HG02973 (cell line): ENCODE results near the gene KLHL17.
"Not testable (repeated sequence)": the region's sequence is repeated elsewhere in the genome, so short reads cannot be mapped to it uniquely, and the experiment has no call there.

Source experiments
- ATAC-seq: cut with Tn5 transposase; IDR thresholded peaks from one replicate; pipeline ENCODE4 v1.9.1; 2021; ENCODE audit warnings: moderate library complexity; ENCODE audit not compliant: unreplicated experiment

The KLHL17 gene

DNA sequence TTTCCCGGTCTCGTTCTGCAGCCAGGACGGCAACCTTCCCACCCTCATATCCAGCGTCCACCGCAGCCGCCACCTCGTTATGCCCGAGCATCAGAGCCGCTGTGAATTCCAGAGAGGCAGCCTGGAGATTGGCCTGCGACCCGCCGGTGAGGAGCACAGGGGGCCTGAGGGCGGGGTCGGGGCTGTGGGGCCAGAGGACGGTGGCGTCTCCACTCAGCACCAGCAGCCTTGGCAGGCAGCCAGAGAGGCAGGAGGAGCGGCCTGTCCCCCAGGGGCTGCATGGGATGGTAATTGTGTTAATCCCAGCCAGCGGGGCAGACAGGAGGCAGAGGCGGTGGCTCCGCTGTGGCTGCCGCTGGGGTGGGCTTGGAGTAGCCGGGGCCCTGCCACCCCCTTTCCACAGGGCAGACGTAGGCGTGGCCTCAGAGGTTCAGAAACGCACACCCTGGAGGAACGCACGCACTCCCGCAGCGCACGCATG is 24.6 kb upstream of the KLHL17 start:
- no peak for ATAC-seq

DNA sequence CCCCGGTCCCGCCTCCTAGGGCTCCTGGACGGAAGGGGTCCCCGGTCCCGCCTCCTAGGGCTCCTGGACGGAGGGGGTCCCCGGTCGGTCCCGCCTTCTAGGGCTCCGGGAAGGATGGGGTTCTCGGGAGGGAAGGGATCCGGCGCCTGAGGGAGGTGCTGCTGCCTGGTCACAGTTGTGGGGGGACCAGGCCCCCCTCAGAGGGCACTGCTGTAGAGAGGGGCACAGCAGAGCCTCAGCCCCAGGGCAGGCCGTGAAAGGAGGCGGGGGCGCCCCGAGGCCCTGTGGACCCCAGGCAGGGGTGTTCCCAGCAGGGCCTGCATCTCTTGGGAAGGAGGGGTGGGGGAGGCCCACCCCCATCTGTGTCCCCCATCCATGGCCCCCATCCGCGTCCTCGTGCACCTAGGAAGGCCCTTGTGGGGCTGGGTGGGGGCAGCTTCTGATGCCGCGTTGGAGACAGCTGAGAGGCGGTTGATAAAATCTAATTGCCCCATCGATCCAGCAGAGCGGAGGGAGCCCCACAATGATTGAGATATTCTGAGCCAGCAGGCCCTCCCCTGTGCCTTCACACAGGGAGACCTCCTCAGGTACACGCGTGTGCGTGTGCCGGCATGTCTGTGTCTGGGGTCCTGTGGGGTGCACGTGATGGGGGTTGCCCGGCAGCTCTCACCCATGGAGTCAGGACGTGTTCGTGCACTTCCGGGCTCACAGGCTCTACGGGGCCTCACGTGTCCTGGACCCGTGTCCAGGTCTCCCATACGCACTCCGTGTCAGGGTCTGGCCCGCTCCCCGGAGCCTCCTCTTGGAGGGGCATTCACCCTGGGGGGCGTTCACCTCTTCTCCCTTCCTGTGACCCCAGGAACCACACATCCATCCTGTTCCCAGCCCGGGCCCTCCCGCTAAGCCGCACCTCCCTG is 23.8 kb upstream of the KLHL17 start:
- no peak for ATAC-seq

DNA sequence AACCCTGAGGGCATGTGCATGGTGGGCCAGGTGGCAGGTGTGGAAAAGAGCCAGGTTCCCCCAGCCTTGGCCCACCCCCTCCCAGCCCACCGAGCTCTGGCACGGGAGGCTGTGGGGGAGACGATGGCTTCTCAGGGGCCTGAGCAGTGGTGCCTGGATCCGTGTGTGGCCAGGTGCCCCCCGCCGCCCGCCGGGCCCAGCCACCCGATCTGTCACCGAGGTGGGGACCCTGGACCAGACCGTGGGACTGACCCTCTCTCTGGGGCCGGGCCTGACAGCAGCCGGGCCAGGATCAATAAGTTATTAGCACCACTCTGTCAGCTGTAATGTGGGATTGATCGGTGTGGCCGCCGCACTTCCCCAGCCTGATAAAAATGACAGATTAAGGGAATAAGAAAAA is 22.9 kb upstream of the KLHL17 start:
- no peak for ATAC-seq

GRCh38 chr1:938088-938683 is 22.2 kb upstream of the KLHL17 start:
- ATAC-seq: no peak

- ATAC-seq: no peak
Measured at GRCh38 chr1:938711-939489, 21.5 kb upstream of the KLHL17 start.

DNA sequence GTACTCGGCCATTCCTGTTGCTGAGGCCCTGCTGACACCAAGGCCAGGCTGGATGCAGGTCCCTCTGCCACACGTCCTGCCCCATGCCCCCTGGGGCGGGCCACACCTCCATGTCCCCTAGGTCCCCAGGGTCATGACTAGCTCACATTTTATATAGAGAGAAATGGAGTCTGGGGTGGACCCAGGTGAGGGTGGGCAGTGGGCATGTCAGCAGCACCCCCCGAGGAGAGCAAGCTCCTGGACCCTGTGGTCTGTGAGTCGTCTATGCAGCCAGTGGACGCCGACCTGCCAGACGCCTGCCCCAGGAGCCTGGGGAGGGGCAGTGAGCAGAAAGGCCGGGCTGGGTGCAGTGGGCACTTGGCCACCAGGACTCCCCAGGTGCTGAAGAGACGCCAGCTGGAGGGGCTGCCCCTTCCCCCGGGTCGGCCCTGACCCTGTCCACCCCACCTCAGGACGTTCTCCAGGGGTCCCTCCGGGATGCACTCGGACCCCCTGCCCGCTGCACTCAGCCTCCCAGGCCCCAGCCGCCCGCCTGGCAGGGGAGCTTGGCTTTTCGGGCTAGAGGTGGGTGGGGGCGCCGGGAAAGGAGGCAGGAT is 20.8 kb upstream of the KLHL17 start:
- no peak for ATAC-seq

DNA sequence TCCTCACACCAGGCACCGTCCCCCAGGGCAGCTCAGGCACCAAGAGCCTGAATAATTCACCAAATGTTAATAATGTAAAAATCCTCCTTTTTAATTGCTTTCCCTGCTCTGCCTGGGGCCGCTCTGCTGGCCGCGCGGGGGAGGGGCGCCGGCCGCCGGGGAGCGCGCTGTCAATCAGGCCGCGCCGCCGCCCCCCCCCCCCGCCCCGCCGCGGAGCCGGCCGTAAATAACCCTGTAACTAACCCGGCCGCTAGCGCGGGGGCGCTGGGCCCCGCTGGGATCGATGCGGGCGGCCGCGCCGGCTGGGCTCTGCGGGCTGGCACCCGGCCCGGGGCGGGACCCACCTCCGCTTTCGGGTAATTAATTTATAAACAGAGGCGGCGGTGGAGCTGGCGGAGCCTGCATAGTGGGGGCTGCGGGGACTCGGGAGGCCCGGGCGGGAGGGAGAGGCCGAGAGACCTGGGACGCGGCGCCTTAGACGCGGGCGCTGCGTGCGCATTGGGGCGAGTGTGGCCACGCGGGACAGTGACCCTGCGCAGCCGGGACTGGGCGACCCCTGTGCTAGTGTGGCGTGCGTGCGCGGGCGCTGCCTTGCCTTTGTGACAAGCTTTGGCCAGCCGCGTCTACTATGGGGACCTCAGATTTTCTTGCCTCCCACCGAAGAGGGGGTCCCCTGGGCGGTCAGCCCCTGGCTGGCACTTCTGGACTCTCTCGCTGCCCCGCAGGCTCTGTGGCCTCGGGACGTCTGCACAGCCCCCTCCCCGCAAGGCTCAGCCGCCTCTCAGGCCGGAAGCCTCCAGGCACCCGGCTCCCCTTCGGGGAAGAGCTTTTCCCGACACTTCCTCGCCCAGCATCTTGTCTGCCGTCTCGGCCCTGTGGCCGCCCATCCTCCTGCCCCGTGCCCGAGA is 20.0 kb upstream of the KLHL17 start:
- ATAC-seq: no peak

GRCh38 chr1:941015-941587 is 19.3 kb upstream of the KLHL17 start:
- ATAC-seq: no peak

GRCh38 chr1:941588-942383 is 18.6 kb upstream of the KLHL17 start:
- ATAC-seq: no peak

DNA sequence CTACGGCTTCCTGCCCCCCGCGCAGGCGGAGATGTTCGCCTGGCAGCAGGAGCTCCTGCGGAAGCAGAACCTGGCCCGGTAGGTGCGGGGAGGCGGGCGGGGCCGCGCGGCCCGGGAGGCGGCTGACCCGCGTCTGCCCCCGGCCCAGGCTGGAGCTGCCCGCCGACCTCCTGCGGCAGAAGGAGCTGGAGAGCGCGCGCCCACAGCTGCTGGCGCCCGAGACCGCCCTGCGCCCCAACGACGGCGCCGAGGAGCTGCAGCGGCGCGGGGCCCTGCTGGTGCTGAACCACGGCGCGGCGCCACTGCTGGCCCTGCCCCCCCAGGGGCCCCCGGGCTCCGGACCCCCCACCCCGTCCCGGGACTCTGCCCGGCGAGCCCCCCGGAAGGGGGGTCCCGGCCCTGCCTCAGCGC is 18.0 kb upstream of the KLHL17 start:
- ATAC-seq: no peak

DNA sequence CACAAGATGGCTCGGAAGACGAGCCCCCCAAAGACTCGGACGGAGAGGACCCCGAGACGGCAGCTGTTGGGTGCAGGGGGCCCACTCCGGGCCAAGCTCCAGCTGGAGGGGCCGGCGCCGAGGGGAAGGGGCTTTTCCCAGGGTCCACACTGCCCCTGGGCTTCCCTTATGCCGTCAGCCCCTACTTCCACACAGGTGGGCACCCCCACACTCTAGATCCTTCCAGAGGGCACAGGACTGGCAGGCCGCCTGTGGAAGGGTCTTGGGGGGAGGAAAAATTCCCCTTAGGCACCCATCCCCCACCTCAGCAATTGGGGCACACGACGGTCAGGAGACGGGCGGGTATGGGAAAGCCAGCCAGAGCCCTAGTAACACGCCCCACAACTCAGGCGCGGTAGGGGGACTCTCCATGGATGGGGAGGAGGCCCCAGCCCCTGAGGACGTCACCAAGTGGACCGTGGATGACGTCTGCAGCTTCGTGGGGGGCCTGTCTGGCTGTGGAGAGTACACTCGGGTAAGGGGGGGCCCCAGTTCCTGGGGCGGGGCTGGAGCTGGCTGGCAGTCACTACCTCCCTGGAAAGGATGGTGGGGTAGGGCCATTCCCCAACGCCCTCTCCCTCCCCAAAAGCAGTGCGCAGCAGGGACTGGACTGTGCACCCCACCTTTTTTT is 17.4 kb upstream of the KLHL17 start:
- ATAC-seq: no peak

DNA sequence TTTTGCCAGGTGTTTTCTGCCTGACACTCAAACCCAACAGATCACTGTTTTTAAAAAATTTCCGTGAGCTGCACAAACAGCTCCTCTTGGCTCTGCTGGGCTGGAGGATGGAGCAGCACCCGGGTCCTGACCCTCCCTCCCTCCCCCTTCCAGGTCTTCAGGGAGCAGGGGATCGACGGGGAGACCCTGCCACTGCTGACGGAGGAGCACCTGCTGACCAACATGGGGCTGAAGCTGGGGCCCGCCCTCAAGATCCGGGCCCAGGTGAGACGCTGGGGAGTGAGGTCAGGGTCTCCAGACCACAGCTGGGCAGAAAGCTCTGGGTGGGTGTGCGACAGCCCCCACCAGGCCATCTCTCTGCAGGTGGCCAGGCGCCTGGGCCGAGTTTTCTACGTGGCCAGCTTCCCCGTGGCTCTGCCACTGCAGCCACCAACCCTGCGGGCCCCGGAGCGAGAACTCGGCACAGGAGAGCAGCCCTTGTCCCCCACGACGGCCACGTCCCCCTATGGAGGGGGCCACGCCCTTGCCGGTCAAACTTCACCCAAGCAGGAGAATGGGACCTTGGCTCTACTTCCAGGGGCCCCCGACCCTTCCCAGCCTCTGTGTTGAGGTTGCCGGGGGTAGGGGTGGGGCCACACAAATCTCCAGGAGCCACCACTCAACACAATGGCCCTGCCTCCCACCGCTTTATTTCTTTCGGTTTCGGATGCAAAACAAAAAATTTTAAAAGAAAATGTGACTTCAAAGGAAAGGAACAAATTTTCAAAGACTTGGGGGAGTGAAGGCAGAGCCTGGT is 16.6 kb upstream of the KLHL17 start:
- ATAC-seq: no peak

DNA sequence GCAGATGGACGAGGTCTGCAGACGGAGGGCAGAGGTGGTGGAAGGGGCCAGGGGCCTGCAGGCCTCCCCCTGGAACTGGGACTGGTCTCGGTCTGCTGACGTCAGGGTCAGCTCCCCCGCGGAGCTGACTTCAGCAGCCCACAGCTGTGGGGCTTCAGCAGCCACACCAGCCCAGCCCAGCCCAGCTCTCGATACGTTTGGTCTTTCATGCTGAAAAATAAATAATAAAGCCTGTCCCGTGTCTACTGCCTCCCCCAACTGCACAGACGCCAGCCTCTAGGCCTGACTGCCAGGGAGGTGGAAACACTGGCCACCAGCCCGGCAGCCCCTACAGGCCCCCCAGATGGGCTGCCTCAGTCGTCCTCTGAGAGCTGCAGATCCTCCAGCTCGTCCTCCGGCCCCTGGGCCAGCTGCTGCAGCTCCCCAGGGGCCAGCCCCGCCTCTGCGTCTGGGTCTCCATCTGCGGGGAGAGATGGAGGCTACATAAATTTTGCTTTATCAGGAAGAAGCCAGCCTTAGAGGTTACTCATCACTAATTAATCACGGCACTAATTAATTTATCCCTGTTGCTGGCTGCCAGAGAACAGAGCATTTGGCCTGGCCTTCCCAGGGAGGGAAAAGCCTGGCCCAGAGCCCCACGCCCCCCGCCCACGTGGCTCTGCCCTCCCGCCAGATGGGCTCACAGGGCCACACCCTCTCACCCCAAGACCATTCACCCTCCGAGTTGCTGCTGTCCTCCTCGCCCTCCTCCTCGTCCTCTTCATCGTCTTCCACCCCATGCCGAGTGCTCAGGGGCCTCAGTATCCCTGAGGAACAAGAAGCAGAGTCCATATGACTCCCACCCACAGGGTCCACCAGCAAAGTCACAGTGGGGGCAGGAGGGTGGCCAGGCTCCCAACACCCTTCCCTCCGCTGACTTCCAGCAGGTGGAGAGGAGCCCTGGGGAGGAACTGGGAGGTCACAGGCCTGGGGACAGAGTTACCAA is 15.8 kb upstream of the KLHL17 start:
- no peak for ATAC-seq

DNA sequence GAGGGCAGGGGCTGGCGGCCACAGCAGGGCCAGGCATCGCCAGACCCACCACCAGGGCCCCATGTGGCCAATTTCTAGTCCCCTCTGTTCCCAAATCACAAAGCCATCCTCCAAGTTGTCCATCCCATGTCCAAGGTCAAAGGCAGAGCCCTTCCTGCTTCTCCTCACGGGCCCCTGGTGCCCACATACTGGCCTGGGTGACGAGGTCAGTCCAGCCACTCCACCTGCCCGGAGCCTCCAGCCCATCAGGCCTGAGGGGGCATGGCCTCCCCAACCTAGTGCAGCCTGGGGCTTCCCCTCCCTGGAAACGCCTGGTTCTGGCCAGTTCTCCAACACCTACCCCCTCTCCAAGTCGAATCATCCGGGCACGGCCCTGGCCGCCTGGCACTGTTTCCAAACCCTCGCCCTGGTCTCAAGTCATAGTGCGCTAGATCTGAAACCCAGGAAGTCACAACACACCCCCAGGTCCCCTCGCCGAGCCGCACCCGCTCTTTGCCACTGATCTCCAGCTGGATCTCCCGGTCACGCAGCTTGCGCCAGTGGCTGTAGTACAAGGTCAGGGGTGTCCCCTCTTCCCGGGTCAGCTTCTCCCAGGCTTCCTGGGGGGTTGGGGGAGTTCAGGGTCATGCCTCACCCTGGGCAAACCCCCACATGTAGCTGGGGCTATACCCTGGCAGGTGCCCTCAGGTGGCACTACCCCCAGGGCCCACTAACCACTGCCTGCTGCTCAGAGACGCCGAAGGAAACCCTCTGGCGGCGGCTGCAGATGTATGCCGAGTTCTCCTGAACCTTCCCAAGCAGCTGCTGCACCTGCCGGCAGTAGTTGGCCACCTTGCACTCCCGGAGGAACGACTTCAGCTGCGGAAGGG is 14.5 kb upstream of the KLHL17 start:
- no peak for ATAC-seq

GRCh38 chr1:946811-947210 is 13.6 kb upstream of the KLHL17 start:
- ATAC-seq: not testable (repeated sequence)
